Activated T-cell treated with anti-CD3 and anti-CD28 coated beads for 24 hours (primary cell): ENCODE measurements around the gene SLC22A23.

Experiments used
- DNase-seq: peaks from one replicate; pipeline ENCODE4 v3.0.0-alpha.2; 2020; ENCODE audit warnings: low read depth

Gene SLC22A23

DNA sequence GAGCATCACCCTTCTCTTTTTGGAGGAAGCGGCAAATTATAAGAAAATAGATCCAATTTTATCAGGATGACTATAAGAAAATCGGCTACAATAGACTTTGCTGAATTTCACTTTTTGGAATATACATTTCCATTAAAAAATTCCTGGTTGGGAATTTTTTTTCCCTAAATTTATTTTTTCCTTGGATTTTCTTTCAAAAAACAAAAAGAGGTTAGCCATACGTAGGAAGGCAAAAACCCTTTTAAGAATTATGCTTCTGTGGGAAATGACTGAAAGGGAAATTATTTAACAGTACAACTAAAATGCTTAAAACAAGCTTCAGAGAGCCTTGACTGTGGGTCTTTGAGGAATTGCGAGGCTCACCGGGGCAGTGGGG, 86.9 kb downstream of the SLC22A23 start:
- DNase-seq, result no peak

- DNase-seq, result no peak
Measured at GRCh38 chr6:3368685-3369084, 88.2 kb downstream of the SLC22A23 start.

DNA sequence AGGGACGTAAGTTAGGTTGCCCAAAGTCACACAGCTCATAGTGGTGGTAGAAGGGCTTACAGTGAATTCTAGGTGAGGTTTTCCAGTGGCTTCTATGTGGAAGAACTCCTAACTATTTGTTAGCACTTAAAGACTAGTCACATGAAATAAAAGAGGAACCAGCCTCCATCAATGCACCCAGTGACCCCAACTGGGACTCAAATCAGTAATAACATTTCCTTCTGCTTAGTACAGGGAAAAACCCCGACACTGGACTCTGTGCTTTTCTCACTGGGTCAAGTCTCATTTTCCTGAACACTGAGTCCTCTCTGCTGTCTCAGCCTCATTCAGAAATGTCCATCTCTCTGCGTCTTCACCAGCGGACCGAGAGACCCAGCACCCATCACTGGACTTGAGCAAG, 89.2 kb downstream of the SLC22A23 start:
- DNase-seq, result no peak

DNA sequence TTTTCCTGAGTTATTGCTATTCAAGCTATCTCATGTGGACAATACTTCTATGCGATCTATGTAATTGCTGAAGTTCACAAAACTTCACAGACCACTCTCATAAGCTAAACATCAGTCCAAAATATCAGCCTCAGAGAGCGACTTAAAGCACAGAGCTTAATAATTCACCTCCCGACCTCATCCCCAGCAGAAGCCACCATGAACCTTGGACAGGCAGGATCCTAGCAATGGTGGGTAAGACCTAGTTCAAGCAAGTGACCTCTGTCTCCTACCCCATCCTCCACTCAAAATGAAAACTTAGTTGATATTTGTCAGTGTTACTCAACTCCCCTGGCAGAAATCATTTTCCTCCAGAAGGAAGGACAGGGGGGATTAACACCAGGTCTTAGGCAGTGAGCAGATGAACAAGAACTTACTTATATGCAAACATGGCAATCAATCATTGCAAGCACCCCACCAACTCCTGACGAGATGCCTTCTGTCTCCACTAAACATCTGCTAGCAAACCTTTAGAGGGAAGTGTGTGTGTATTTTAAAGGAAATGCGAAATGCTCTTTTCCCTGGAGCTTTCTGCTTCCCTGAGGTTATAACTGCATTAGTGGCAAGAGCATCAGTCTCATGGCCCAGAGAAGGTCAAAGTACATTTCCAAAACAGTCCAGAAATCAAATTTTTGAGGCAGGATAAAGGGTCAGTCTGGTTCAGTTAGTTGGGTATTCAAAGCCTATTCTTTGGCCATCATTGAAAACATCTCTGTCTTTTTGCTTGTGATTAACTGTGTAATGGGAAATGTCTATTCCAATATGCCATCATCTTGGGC, 90.0 kb downstream of the SLC22A23 start:
- no peak for DNase-seq

- no peak for DNase-seq
Measured at GRCh38 chr6:3364391-3364790, 92.5 kb downstream of the SLC22A23 start.

GRCh38 chr6:3363296-3364025, 93.4 kb downstream of the SLC22A23 start:
- no peak for DNase-seq

DNA sequence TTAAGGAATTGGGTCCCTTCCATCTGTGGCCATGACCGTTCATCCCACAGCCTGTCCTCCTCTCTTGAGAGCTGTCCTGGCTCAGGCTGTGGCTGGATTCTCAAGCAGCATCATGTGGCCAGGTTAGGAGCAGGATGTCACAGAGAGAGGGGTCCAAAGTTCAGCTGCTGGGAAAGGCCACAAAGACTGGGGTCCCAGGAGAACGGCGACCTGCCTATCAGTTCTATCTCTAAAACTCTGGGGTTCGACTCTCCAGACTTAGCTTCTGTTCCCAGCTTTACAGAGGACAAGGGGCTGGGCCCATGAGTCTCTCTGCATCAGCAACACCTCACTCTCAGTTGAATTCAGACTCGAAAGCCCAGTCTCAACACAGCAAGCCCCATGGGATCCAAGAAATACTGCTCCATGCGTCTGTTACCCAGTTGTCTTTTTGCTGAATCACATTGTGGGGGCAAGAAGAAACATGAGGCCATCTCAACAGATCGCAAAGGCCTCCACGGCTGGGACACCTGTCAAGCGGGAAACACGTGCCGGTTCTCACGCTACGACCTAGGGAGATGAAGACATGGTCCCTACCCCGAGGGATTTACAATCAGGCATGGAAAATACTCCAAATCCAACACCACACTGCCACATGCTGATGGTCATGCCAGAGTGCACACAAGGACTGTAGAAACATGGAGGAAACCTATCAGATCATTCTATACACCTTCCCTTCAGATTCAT, 95.4 kb downstream of the SLC22A23 start:
- DNase-seq, result no peak

DNA sequence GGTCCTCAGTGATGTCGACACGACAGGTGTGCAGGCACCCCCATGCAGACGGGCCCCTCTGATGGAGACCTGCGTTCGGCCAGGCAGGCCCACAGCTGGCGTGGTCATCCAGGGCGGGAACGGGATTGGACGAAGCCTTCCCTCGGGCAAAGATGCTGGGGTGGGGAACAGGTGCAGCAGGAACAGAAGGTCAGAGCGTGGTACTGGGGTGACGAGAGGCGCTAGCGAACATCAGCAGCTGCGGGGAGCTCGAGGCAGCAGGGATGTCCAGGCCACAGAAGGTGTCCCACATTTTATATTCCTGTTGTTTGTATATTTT, 96.2 kb downstream of the SLC22A23 start:
- DNase-seq, result no peak

DNA sequence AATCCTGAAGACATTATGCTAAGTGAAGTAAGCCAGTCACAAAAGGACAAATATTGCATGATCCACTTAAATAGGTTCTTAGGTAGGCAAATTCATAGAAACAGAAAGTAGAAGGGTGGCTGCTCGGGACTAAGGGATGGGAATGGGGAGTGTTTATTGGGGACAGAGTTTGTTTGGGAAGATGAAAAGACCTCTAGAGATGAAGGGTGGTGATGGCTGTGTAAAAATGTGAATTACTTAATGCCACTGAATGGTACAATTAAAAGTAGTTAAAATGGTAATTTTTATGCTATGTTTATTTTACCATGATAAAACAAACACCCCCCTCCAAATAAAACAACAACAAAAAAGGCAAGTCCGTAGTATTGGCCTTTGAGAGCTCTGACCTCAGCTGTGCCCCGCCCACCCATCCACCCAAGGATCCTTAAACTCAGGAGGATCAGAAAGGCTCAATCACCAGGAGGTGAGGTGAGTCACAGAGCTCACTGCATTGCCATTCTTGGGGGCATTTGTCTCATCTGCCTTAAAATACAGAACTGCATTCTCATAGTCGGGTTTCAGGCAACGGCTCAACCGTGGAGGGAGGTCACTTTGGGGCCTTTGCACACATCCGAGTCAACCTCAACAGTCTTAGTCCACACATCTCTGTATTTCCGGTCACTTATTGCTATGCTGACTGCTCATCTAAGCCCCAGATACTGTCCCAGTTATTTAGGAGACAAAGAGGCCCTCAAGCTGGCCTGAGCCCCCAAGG, 96.7 kb downstream of the SLC22A23 start:
- no peak for DNase-seq

DNA sequence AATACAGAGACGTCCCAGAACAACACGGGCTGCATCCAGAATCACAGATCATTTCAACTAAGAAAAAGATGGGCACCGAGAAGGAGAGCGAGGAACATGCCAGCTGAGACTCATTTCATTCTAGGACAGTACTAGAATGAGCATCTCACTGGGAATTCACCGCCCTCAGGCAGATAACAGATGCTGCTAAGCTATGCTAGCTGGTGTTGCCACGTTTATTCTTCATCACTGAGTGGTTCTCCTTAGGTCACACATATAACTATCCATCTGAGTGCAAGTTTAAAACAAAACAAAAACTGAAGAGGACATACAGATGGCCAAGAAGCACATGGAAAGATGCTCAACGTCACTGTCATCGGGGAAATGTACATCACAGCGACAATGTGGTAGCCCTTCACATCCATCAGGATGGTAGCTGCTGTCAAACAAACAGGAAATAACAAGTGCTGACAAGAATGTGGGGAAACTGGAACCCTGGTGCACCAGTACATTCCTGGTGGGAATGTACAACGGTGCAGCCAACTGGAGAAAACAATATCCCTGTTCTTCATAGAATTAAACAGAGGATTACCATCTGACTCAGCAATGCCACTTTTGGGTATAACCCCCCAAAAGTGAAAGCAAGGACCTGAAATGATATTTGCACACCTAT, 97.6 kb downstream of the SLC22A23 start:
- DNase-seq, result no peak

- DNase-seq, result no peak
Measured at GRCh38 chr6:3358413-3359100, 98.3 kb downstream of the SLC22A23 start.

DNA sequence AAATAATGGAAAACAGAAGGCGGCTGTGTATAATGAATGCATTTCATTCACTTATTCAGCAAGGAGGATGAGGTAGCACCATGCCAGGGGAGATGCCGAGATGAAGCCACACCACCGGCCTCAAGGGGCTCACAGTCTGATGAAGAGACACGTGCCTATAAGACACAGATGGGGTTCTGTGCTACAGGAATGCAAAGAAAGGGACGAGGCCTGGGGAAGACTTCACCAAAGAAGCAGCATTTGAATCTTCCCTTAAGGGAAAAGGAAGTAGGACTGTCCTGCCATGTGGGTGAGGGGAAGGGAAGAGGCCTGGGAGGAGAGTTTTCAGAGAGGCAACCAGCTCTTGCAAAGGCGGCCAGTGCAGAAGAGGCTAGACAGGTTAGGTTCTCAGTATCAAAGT, 99.2 kb downstream of the SLC22A23 start:
- DNase-seq, result no peak

DNA sequence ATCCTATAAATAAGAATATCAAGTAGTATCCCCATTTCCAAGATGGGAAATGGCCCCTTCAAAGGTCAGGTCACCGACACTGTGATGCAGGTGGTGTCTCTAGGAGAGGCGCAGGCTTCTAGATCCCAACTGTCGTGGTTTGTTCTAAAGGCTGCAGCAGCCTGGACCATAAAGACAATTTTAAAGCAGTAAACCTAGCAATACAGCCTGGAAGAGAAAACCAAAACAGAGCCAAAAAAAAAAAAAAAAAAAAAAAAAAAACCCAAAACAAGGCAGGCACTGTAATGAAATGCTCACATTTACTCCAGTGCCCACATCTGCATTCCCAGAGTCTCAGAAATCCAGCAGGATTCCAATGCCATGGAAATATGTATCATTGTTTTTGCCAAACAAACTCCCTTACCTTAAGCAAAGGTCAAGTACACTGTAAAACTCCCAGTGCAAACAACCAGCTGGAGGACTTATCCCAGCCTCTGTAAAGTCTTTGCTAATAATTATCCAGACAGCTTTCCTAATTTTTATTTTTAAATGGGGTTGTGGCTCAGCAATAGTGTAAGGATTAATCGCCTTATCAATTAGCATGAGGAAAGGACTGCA, 99.9 kb downstream of the SLC22A23 start:
- no peak for DNase-seq

- peak; percentile 35 for DNase-seq
Measured at GRCh38 chr6:3356056-3356823, 100.6 kb downstream of the SLC22A23 start.

DNA sequence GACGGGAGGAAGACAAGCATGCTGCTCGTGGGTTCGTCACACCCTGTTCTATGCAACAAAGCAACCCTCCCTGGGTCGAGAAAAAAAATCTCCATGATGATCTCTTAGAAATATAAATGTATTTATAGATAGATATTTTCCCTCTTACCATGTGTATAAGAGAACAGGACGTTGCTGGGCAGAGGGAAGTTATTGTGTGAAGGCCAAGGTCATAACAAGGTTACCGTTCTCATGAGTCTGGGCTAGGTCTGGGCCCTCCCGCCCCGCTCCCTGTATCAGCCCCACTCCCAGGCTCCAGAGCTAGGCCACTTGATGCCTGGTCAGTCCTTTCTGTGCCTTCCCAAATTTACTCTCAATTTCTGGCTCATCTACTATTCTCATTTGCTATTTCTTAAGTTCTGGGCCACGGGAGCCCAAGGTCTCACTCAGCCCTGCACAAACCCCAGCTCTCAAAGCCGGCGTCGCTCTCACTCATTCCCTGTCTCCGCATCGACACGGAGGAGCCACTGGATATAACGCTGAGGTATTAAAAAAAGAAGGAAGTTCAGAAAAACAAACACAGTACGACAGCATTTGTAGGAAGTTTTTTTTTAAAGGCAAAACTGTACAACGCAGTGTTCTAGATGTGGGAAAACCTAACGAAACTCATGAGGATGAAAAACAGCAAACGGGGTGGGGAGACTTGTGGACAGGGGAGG, 101.3 kb downstream of the SLC22A23 start:
- DNase-seq, result no peak

DNA sequence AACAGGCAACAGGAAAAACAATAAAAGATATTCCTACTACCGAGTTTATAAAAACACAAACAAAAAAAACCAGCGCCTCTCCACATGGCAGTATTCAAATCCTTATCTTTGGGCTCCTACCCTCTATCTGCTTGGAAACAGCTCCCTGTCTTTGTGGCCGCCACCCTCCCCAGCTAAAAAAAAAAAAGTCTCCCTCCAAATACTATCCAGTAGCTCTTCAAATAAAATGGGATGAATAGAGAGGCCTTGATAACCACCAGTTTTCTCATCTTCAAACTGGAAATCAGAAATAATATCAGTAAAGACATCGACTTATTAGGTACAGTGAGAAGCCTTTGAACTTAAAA, 101.9 kb downstream of the SLC22A23 start:
- no peak for DNase-seq

- DNase-seq, result no peak
Measured at GRCh38 chr6:3353939-3354338, 102.9 kb downstream of the SLC22A23 start.

GRCh38 chr6:3353213-3353903, 103.5 kb downstream of the SLC22A23 start:
- DNase-seq, result no peak

- DNase-seq, result no peak
Measured at GRCh38 chr6:3352678-3353077, 104.2 kb downstream of the SLC22A23 start.
